IPS-18c (cell line): ENCODE data around the gene UTP11.
A peak's percentile ranks its signal among the peaks of the same experiment; 100 is the strongest.
"Not testable (repeated sequence)": the region's sequence is repeated elsewhere in the genome, so short reads cannot be mapped to it uniquely, and the experiment has no call there.

Source experiments
- H3K4me3 ChIP-seq: 2 replicates; pipeline ENCODE4 v1.7.0; 2013; ENCODE audit warnings: low read depth, mild to moderate bottlenecking, low read length, moderate library complexity; ENCODE audit not compliant: insufficient read depth
- H3K9me3 ChIP-seq: one replicate; pipeline ENCODE4 v1.6.1; 2013; ENCODE audit warnings: mild to moderate bottlenecking, low read length, moderate library complexity; ENCODE audit not compliant: control insufficient read depth, insufficient read depth

The UTP11 gene

DNA sequence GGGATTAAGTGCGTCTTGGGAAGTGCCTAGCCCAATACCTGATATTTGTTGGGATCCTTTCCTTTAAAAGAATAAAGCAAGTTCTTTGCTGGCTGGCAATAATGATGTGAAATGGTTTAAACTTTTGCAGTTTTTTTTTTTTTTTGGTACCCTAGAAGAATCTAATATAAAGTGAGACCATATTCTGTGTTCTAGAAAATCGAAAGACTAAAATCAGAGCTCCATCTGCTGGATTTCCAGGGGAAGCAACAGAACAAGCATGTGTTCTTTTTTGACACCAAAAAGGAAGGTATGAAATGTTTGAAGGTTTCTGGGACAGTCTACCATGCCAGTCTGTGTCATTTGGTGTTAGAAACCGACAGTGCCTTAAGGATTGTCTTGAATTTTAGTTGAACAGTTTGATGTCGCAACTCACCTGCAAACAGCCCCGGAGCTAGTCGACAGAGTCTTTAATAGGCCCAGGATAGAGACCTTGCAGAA, 6.4 kb downstream of the UTP11 start:
- Histone ChIP-seq H3K4me3 (no peak overlapping the region), H3K9me3 (no peaks in the 10 kb centered on the region)

DNA sequence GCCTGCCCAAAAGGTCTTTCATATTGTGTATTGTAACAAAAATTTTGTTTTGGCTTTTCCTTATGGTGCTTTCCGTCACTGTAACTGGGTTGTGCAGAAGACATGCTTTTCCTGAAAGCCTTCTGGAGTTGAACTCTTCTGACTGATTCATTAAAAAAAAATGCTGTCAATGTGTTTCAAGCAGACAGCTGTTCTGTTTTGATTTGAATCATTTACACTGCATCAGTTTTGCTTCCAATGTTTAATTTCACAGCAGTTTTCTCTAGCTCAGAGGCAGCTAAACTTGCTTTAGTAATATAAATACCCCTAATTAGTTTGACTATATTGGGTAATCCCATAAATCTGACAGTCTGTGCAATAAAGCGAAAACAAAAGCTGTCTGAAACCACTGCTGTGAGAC, 7.9 kb downstream of the UTP11 start:
- Histone ChIP-seq H3K4me3 (no peak overlapping the region), H3K9me3 (no peaks in the 10 kb centered on the region)

DNA sequence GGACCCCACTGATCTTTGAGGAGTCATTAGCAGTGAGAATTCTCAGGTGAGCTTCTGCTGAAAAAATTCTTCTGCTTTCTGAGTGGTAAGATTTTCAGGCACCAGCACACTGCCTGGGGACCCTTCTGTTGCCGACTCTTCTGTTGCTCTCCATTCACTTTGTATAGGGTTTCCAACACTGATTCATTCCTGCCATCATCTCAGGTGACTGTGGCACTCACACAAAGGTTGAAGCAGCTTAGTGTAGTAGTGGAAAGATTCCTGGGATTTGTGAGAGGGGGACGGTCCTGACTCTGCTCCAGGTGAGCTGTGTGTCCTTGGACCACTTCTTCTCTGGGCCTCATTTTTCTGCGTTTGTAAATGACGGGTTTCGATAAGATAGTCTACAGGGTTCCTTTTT, 9.4 kb downstream of the UTP11 start:
- H3K9me3 ChIP-seq = no peaks in the 10 kb centered on the region

DNA sequence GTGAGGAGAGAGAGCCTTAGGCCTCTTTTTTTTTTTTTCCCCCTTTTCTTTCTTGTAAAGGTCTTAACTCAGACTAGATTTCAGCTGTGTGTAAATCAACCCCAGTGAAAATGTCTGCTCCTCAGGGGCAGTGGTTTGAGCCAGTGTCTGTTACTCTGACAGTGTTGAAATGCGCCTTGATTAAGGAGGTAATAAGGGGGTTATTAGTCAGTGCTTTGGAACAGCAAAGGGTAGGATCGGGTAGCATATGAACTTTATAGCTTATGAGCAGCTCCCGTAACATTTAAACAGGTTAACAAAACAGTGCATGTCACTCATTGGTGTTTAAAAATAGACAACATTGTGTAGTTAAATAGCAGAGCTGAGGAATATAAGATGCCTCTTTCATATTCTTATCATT, 10.3 kb downstream of the UTP11 start:
- Histone ChIP-seq H3K9me3 (no peaks in the 10 kb centered on the region), H3K4me3 (no peak overlapping the region)

More for the DNA sequence above, 9.4 kb downstream of the UTP11 start:
- H3K4me3 ChIP-seq = no peak overlapping the region

DNA sequence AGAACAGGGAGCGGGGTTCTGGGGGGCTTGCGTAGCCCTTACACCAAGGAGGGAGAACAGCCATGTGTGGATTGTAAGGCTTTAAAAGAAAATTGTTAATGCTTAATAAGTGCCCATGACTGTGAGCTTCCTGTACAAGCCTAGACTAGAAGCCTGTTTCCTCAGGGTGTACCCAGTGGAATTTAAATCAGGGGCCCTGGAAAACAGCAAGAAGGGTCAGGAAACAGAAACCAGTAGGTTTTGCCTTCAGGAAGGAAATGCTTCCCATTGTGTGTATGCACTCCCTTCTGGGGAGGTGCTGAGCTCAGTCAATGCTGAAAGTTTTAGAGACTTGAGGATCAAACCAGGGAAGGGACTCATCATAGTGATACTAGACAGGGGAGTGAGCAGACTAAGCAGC, 12.7 kb downstream of the UTP11 start:
- Histone ChIP-seq H3K4me3 (no peak overlapping the region), H3K9me3 (no peaks in the 10 kb centered on the region)

DNA sequence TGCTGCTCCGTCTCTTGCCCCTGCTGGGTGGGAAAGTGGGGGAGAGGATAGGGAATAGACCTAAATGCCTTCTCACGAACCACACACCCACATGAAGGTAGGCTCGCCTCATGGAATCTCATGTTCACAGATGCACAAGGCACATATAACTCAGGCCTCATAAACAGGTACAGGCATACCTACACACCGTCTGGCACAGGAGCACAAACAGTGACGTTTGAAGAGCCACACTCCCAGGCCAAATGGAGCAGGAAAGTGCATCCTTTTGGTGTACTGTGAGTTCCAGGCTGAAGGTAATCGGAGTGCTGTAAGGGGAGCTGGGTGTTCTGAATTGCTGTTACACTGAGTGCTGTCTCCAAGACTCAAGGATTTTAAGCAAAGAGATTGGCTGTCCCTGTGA, 13.1 kb downstream of the UTP11 start:
- Histone ChIP-seq H3K4me3 (no peak overlapping the region), H3K9me3 (no peaks in the 10 kb centered on the region)

DNA sequence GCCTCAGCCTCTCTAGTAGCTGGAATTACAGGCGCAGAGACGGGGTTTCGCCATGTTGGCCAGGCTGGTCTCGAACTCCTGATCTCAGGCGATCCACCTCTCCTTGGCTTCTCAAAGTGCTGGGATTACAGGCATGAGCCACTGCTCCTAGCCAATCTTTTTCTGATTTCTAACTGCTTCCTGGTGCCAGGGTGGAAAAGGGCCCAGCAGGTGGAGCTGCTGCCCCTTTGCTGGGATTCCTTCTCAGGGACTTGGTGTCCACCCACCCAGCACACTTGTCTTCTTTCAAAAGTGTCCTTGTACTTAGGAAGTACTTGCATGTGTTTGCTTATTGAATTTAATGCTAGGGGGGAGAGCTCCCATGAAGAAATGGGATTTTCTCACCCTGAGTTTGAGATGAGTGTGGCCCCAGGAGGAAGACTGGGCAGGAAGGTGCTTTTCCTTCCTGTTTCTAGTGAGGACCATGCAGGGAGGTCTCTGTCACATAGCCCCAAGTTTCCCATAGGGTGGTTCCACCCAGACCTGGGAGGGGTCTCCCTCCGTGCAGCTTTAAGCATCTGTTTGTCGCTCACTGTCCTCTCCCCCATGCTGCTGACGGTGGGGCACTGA, 14.2 kb downstream of the UTP11 start:
- Histone ChIP-seq H3K9me3 (no peaks in the 10 kb centered on the region), H3K4me3 (no peak overlapping the region)

DNA sequence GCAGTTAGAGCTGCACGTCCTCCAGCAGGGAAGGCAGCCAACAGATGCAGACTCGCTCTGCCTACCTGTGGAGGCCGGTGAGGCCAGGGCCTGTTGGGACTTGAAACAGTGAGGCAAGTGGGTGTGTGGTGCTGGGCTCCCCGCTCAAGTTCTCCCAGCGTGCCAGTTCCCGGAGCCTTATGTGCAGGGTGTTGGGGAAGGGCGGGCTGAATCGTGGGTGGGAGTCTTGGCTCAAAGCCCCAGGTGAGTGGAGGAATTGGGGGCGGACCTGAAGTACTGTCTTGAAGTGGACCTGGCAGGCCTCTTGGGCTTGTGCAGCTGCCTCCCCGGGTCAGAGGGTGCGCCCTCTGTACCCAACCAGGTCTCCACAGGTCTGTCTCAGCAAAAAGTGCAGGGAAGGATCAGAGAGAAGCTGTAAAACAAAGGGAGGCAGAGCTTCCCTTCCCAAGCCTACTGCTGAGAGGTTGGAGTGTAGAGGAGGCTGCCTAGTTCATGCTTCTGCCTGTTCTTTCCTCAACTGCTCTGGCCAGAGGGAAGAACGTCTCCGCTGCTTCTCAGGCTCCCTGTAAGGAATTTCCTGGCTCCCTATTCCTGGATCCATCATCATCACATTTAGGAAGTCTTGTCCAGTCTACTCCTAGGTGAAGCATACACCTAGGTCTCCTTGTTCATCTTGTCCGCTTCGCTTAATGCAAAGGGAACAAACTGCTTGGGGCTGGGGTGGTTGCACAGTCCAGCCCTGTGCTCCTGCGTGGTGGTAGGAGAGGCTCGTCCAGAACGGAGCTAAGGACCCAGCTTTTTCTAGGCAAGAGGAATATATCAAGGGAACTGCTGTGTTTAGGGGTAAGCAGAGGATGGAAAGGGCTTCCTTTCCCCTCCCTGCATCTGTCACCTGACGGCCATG, 14.9 kb downstream of the UTP11 start:
- H3K4me3 ChIP-seq = no peak overlapping the region

DNA sequence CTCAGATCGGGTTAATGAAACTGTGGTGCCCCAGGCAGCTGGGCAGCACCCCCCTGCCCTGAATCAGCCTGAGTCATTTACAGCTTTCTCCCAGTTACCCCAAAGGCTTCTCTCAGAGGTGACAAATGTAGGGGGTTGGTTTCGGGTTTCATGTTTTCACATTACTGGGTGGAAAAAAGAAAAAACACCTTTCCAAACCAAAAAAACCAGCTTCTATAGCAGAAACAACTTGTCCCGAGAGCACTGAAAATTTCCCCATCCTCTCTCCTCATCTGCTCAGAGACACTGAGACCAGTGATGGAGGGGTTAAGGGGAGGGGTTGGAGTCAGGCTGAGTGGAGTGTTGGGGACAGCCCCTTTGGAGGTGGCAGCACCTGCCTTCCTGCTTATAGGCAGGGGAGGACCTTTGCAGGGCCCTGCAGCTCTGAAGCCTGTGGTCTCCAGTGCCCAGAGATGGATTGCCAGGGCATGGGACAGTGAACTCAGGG, 15.6 kb downstream of the UTP11 start:
- H3K4me3 ChIP-seq = no peak overlapping the region

More for the DNA sequence above, 14.9 kb downstream of the UTP11 start:
- H3K9me3 ChIP-seq = no peaks in the 10 kb centered on the region

DNA sequence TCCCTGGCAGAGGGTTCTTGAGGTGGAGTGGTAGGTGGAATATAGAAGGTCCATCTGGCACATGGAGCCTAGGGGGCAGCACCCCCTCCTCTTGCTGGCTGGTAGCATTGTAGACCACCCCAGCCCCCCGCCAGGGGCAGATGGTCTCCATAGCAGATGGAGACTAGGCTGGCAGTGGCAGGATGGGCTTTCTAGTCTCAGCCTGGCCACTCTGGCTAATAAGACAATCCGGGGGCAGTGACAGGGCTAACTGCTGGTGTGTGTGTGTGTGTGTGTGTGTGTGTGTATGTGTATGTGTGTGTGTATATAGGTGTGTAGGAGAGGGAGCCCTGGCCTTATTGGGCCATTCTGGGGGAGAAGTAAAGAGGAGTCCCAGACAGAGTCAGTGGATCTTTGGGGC, 16.1 kb downstream of the UTP11 start:
- Histone ChIP-seq H3K4me3 (no peak overlapping the region), H3K9me3 (no peaks in the 10 kb centered on the region)

More for the DNA sequence above, 15.6 kb downstream of the UTP11 start:
- no peaks in the 10 kb centered on the region for H3K9me3 ChIP-seq

DNA sequence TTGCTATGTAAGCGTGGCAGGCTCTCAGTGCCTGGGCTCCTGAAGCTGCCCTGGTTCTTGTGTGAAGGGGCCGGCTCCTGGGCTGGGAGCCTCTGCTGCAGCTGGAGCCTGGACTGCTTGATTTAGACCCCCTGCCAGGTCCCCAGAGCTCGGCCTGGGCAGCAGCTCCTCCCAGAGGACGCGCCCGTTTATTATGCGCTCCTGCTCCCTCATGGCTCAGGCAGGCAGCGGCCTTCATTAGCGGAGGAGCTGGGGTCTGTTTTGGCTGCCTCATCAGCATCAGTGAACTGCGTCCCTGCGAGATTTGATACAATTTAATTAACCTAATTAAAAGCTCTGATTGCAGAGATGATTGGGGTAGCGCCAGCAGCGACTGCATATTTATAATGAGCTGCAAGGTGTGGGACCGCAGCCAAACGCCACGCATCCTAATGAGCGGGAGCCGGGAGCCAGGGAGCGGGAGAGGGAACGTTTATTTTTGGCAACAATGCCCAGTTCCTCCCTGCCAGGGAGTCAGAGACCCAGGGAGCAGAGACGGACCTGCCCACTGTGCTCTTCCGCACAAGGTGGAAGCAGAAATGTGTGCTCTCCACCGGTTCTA, 16.6 kb downstream of the UTP11 start:
- H3K4me3 ChIP-seq = peak overlapping the region; percentile 25; the same call in 1 of the 2 replicates
- no peaks in the 10 kb centered on the region for H3K9me3 ChIP-seq

DNA sequence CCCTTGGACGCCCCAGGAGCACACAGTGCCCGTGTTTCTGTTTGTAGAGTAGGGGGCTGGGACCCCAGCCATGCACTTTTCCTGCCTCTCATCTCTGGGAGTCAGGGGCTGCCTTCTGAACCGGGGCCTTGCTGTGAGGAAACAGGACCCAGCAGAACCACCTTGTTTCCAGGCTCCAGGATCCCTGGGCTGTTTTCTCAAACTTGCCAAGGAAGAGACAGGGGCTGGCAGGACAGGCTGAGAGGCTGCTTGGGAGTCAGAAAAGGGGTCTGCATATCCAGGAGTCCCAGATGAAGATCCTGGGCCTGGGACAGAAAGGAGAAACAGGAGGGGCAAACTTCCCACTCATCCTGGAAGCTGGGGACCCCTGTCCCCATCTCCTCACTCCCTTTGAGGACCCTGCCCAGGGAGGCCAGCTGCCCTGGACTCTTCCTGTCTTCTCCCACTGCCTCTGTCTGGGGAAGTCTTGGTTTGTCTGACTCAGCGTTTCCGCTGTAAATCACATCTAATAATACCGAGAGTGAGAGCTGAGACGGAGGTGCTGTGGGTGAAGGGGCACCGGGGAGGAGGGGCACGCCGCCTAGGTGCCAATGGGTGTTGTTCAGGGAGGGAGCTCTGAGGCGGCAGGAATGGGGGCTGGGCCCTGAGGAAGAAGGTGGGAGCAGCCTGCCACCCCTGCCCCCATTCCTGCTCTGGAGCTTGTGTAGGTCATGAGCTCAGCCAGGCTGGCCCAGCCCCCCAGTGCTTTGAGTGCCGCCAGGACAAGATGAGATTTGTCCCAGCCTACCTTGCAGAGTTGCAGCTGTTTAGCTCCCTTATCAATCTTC, 17.4 kb downstream of the UTP11 start:
- Histone ChIP-seq H3K4me3 (peak overlapping the region; percentile 25; the same call in 1 of the 2 replicates), H3K9me3 (no peaks in the 10 kb centered on the region)

DNA sequence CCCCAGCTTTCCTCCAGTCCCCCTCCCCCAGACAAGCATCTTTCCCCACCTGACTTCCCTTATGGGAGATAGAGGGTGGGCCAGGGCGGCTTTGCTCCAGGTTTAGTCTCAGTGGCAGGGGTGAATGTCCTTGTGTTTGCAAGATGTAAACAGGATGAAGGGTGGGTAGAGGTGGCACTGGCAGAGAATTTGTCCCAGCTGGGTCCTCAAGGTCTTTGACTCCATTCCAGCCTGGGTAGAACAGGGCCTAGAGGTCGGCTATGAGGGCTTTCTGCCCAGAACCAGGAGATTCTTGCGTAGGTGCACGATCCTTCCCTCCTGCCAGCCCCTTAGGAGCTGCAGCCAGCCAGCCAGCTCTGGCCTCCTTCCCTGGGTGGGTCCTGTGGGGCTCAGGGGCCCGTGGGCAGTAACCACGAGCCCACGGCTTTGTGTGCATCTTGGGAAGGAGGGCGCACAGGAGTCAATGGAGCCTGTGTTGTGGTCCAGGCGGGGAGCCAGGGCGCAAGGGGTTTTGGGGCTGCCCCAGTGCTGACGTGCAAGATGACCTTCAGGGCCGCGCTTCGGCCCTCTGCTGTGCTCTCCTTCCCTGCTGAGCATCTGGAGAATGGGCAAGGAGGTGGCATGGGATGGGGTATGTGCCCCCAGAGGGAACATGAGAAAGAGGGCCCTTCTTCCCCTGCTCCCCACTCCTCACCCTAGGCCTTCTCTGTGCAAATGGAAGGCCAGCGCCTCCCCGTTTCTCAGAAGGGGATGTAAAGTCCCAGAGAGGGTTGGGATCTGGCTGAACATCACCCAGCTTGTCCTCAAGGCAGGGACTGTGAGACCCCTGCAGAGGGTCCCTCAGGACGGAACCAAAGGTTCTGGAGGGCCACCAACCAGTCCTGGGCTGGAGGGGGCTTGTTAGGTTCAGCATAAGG, 18.3 kb downstream of the UTP11 start:
- H3K4me3 ChIP-seq = no peak overlapping the region
- no peaks in the 10 kb centered on the region for H3K9me3 ChIP-seq

DNA sequence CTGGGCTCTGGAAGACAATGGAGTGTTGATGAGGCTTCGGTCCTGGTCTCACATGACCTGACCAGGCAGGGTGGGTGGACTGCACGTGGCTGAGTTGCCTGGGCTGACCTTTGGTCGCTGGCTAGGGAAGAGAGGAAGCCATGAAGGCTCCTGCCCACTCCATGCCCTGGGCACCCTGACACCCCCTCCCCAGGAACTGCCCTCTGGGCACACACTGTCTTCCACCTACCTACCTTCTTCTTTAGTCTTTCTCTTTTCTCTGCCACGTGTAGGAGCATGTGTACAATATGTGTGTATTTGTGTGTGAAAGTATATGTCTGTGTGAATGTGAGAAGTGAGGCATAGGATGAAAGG, 19.0 kb downstream of the UTP11 start:
- no peak overlapping the region for H3K4me3 ChIP-seq
- H3K9me3 ChIP-seq = no peaks in the 10 kb centered on the region

DNA sequence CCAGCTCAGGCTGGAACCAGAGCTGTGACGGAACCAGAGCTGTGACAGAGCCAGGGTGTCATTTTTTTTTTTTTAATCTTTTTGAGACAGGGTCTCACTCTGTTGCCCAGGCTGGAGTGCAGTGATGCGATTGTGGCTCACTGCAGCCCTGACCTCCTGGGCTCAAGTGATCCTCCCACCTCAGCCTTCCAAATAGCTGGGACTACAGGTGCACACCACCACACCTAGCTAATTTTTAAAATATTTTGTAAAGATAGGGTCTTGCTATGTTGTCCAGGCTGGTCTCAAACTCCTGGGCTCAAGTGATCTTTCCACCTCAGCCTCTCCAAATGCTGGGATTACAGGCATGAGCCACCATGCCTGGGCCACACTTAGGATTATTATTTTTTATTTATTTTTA, 20.5 kb downstream of the UTP11 start:
- not testable (repeated sequence) for H3K4me3 ChIP-seq

DNA sequence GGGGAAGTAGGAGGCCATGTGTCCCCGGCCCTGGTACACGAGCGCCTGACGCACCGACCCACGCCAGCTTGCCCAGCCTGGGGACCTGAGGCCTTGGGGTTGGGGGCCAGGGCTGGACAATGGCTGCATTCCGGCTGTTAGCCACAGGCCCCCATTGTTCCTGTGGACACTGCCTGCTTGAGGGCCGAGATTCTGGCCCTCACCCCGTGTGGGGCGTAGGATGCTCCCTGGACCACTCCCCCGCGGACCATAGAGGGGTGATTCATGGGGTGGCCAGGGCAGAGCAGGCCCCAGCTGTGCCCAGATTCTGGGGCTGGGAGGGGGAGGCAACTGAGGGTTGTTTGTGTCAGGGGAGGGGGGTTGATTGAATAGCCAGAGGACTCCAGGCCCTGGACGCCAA, 22.3 kb downstream of the UTP11 start:
- peaks cover 2% of the 10 kb centered on the region for H3K9me3 ChIP-seq
- no peak overlapping the region for H3K4me3 ChIP-seq

More for the DNA sequence above, 20.5 kb downstream of the UTP11 start:
- H3K9me3 ChIP-seq = not testable (repeated sequence)
